Measurements from ENCODE around the gene RAD51B.

Gene RAD51B

GRCh38 chr14:67919259-67920032 is 99.9 kb downstream of the RAD51B start:
- DNase-seq (ENCODE audit: extremely low read depth, insufficient read length): no peak
- TF ChIP-seq CTCF (IDR thresholded peaks at IDR 0.05; ENCODE audit: insufficient read depth, low read length, poor library complexity, severe bottlenecking): no peak
- H3K4me3 ChIP-seq (replicated peaks; ENCODE audit: low read depth, low read length): no peak overlapping the region

GRCh38 chr14:67926821-67927220 is 107.2 kb downstream of the RAD51B start:
- no peak for TF ChIP-seq CTCF (IDR thresholded peaks at IDR 0.05; ENCODE audit: insufficient read depth, low read length, poor library complexity, severe bottlenecking)
- Histone ChIP-seq H3K36me3 (ENCODE audit: control insufficient read depth, insufficient read depth, low read length) (no peaks in the 10 kb centered on the region), H3K4me3 (replicated peaks; ENCODE audit: low read depth, low read length) (no peak overlapping the region), H3K27me3 (replicated peaks; ENCODE audit: control insufficient read depth, insufficient read depth, low read length) (no peaks in the 10 kb centered on the region)
- DNase-seq (ENCODE audit: extremely low read depth, insufficient read length): no peak

More at GRCh38 chr14:67919259-67920032, 99.9 kb downstream of the RAD51B start:
- H3K36me3 ChIP-seq (ENCODE audit: control insufficient read depth, insufficient read depth, low read length): no peaks in the 10 kb centered on the region
- H3K27me3 ChIP-seq (replicated peaks; ENCODE audit: control insufficient read depth, insufficient read depth, low read length): no peaks in the 10 kb centered on the region

GRCh38 chr14:67927244-67927643 is 107.7 kb downstream of the RAD51B start:
- DNase-seq (ENCODE audit: extremely low read depth, insufficient read length): no peak
- no peaks in the 10 kb centered on the region for H3K36me3 ChIP-seq (ENCODE audit: control insufficient read depth, insufficient read depth, low read length)
- no peak overlapping the region for H3K4me3 ChIP-seq (replicated peaks; ENCODE audit: low read depth, low read length)
- H3K27me3 ChIP-seq (replicated peaks; ENCODE audit: control insufficient read depth, insufficient read depth, low read length): no peaks in the 10 kb centered on the region
- no peak for TF ChIP-seq CTCF (IDR thresholded peaks at IDR 0.05; ENCODE audit: insufficient read depth, low read length, poor library complexity, severe bottlenecking)

GRCh38 chr14:67928375-67928774 is 108.8 kb downstream of the RAD51B start:
- no peak for DNase-seq (ENCODE audit: extremely low read depth, insufficient read length)
- Histone ChIP-seq H3K4me3 (replicated peaks; ENCODE audit: low read depth, low read length) (no peak overlapping the region), H3K36me3 (ENCODE audit: control insufficient read depth, insufficient read depth, low read length) (no peaks in the 10 kb centered on the region), H3K27me3 (replicated peaks; ENCODE audit: control insufficient read depth, insufficient read depth, low read length) (no peaks in the 10 kb centered on the region)
- TF ChIP-seq CTCF (IDR thresholded peaks at IDR 0.05; ENCODE audit: insufficient read depth, low read length, poor library complexity, severe bottlenecking): no peak

GRCh38 chr14:67932708-67933246 is 113.2 kb downstream of the RAD51B start:
- no peak overlapping the region for H3K4me3 ChIP-seq (replicated peaks; ENCODE audit: low read depth, low read length)
- no peaks in the 10 kb centered on the region for H3K36me3 ChIP-seq (ENCODE audit: control insufficient read depth, insufficient read depth, low read length)
- DNase-seq (ENCODE audit: extremely low read depth, insufficient read length): no peak
- no peaks in the 10 kb centered on the region for H3K27me3 ChIP-seq (replicated peaks; ENCODE audit: control insufficient read depth, insufficient read depth, low read length)
- TF ChIP-seq CTCF (IDR thresholded peaks at IDR 0.05; ENCODE audit: insufficient read depth, low read length, poor library complexity, severe bottlenecking): no peak
